MM.1S (cell line): ENCODE results near the gene MKRN2.

Source experiments
- EZH2phosphoT487 ChIP-seq: fragments of 300-600 bp; sonication (generic); IDR thresholded peaks from 2 replicates; pipeline ENCODE4 v1.6.1; 2018; ENCODE audit warnings: antibody characterized with exemption, low read length
- TF ChIP-seq, protein P1 (sequence below): fragments of 300-600 bp; sonication (generic); IDR thresholded peaks from 2 replicates; pipeline ENCODE4 v1.5.1; 2016; ENCODE audit warnings: antibody characterized with exemption, low read length, mixed read lengths

DNA sequence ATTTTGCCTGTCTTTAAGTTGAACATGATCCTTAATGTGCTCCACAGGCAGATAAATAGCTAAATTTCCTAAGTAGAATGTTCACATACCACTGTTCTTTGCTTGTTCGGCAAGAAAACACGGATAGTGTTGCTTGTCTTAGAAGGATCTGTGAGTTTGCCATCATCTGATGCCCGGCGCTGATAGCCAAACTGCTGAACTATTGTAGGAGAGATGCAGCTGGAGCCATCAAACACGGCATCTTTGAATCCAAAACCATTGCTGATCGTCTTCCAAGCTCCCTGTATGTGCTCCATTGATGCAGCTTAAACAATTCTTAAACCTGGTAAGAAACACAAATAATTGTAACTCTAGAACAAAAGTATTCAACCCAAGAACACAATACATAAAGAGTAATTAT lies 61.5 kb downstream of the MKRN2 start:
- TF ChIP-seq, protein P1, sequence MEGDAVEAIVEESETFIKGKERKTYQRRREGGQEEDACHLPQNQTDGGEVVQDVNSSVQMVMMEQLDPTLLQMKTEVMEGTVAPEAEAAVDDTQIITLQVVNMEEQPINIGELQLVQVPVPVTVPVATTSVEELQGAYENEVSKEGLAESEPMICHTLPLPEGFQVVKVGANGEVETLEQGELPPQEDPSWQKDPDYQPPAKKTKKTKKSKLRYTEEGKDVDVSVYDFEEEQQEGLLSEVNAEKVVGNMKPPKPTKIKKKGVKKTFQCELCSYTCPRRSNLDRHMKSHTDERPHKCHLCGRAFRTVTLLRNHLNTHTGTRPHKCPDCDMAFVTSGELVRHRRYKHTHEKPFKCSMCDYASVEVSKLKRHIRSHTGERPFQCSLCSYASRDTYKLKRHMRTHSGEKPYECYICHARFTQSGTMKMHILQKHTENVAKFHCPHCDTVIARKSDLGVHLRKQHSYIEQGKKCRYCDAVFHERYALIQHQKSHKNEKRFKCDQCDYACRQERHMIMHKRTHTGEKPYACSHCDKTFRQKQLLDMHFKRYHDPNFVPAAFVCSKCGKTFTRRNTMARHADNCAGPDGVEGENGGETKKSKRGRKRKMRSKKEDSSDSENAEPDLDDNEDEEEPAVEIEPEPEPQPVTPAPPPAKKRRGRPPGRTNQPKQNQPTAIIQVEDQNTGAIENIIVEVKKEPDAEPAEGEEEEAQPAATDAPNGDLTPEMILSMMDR, result no peak
- TF ChIP-seq EZH2phosphoT487, result no peak
